Common myeloid progenitor, CD34-positive (primary cell): ENCODE measurements around the gene LARGE2.

ENCODE experiments used
- CTCF ChIA-PET: fragments of 350-600 bp; sonication (Branson Sonifier 250); formaldehyde crosslinking; loops from one replicate; lab custom pipeline; 2021; ENCODE audit warnings: antibody characterized with exemption; lab: Charles Lee
- POLR2A ChIA-PET: fragments of 350-600 bp; sonication (Branson Sonifier 250); formaldehyde crosslinking; loops from one replicate; lab custom pipeline; 2021; ENCODE audit warnings: antibody characterized with exemption; lab: Charles Lee
- DNase-seq, 3 donors: peaks; one replicate each; pipeline versions ENCODE4 v3.0.0 to v3.0.0-alpha.2; 2013
- H3K27ac ChIP-seq, 2 experiments: 1 replicate in 1 of 2; 2 replicates in 1 of 2; pipeline ENCODE4 v1.7.0; 2013; ENCODE audit warnings: inconsistent platforms in 2 of 2, low read length in 2 of 2, mild to moderate bottlenecking in 2 of 2, low read depth in 1 of 2, moderate library complexity in 1 of 2; ENCODE audit not compliant: severe bottlenecking in 2 of 2, insufficient read depth in 1 of 2, poor library complexity in 1 of 2
- H3K27me3 ChIP-seq, 5 experiments: replicated peaks in 2 of 5; 1 replicate in 3 of 5; 2 replicates in 2 of 5; pipeline versions ENCODE4 v1.6.1 to v1.7.0; 2013; ENCODE audit warnings: low read length in 4 of 5, mild to moderate bottlenecking in 2 of 5, moderate library complexity in 2 of 5, inconsistent platforms in 1 of 5; ENCODE audit not compliant: insufficient read depth in 5 of 5, control insufficient read depth in 4 of 5
- H3K36me3 ChIP-seq, 4 experiments: 1 replicate in 2 of 4; 2 replicates in 2 of 4; pipeline versions ENCODE4 v1.6.1 to v1.7.0; 2013; ENCODE audit warnings: low read length in 3 of 4, control low read depth in 1 of 4, mild to moderate bottlenecking in 1 of 4; ENCODE audit not compliant: control insufficient read depth in 4 of 4, insufficient read depth in 4 of 4
- H3K4me1 ChIP-seq, 4 experiments: 1 replicate in 3 of 4; 2 replicates in 1 of 4; pipeline versions ENCODE4 v1.6.1 to v1.7.1; 2013; ENCODE audit warnings: low read length in 3 of 4, mild to moderate bottlenecking in 3 of 4, control low read depth in 1 of 4, inconsistent platforms in 1 of 4, moderate library complexity in 1 of 4; ENCODE audit not compliant: control insufficient read depth in 4 of 4, insufficient read depth in 4 of 4; ENCODE audit errors: control extremely low read depth in 1 of 4
- H3K4me3 ChIP-seq, 7 experiments: 1 replicate in 4 of 7; 2 replicates in 3 of 7; pipeline versions ENCODE4 v1.5.1 to v1.7.0; 2013; ENCODE audit warnings: mild to moderate bottlenecking in 7 of 7, low read length in 6 of 7, moderate library complexity in 6 of 7, inconsistent platforms in 2 of 7, low read depth in 2 of 7, control low read depth in 1 of 7; ENCODE audit not compliant: insufficient read depth in 4 of 7, control insufficient read depth in 1 of 7; ENCODE audit errors: extremely low read depth in 1 of 7
- H3K9me3 ChIP-seq, 5 experiments: 1 replicate in 4 of 5; 2 replicates in 1 of 5; pipeline versions ENCODE4 v1.6.1 to v1.7.1; 2013; ENCODE audit warnings: low read length in 4 of 5, mild to moderate bottlenecking in 2 of 5, inconsistent platforms in 1 of 5, low read depth in 1 of 5, moderate library complexity in 1 of 5; ENCODE audit not compliant: control insufficient read depth in 4 of 5, insufficient read depth in 2 of 5; ENCODE audit errors: control extremely low read depth in 1 of 5
- WGBS: methylation state at CpG from one replicate; pipeline ENCODE4 v1.1.5; 2013; ENCODE audit not compliant: insufficient coverage; 5-methylcytosine and 5-hydroxymethylcytosine counted together

The LARGE2 gene

GRCh38 chr11:45915446-45915845 is 7.0 kb upstream of the LARGE2 start:
- WGBS, result 94% methylated on average over 9 of the region's 13 CpGs
- Histone ChIP-seq H3K4me1 (peaks cover 4 to 36% (median 31%) of the 10 kb centered on the region in 4 experiments), H3K27me3 (no peaks in the 10 kb centered on the region), H3K27ac (no peak overlapping the region), H3K9me3 (no peaks in the 10 kb centered on the region), H3K4me3 (no peak overlapping the region), H3K36me3 (peaks cover 0 to 50% (median 34%) of the 10 kb centered on the region in 4 experiments)
- ChIA-PET POLR2A (no interaction called here), CTCF (interaction anchor here (0.5 to 0.9 kb wide), 2 partner anchors 15 to 173 kb away, joined by 3 read pairs; no protein-coding TSS in a partner anchor)
- DNase-seq, result no peak

- Histone ChIP-seq H3K4me3 (peak overlapping the region; percentile 86 to 98 (median 93)), H3K36me3 (peaks cover 0 to 35% (median 24%) of the 10 kb centered on the region in 4 experiments), H3K27me3 (peaks cover 0 to 14% (median 3%) of the 10 kb centered on the region in 5 experiments), H3K9me3 (no peaks in the 10 kb centered on the region), H3K27ac (peak overlapping the region; percentile 83 to 95), H3K4me1 (peaks cover 4 to 44% (median 34%) of the 10 kb centered on the region in 4 experiments)
- no peak for DNase-seq
- 12% methylated on average over 6 of the region's 16 CpGs for WGBS
- CTCF ChIA-PET, result interaction anchor here (0.8 to 1.0 kb wide), 3 partner anchors 9 to 48 kb away, joined by 3 read pairs; no protein-coding TSS in a partner anchor
- POLR2A ChIA-PET, result interaction anchor here (2.3 kb wide), 1 partner anchor 19 kb away, joined by 6 read pairs; no protein-coding TSS in a partner anchor
Measured at GRCh38 chr11:45917286-45917622, 5.2 kb upstream of the LARGE2 start.

GRCh38 chr11:45917623-45918330 is 4.7 kb upstream of the LARGE2 start, which contains the start of gene PEX16:
Gene PEX16 (minus strand): TSS chr11:45917877. CDS start chr11:45917811, 66 bp downstream.
- Histone ChIP-seq H3K36me3 (peaks cover 0 to 35% (median 21%) of the 10 kb centered on the region in 4 experiments), H3K9me3 (no peaks in the 10 kb centered on the region), H3K4me1 (peaks cover 4 to 50% (median 39%) of the 10 kb centered on the region in 4 experiments), H3K27me3 (peaks cover 0 to 19% (median 3%) of the 10 kb centered on the region in 5 experiments), H3K27ac (peak within 1 kb of the TSS; percentile 83 to 95), H3K4me3 (peak within 1 kb of the TSS; percentile 86 to 98 (median 93))
- POLR2A ChIA-PET, result interaction anchor here (2.3 kb wide), 1 partner anchor 19 kb away, joined by 6 read pairs; no protein-coding TSS in a partner anchor
- CTCF ChIA-PET, result interaction anchor here (0.8 to 1.3 kb wide), 4 partner anchors 9 to 48 kb away, joined by 3 to 5 read pairs (median 3); no protein-coding TSS in a partner anchor
- DNase-seq, result peak; percentile 99 to 100 (median 99)
- WGBS, result under 1% methylated on average over 43 of the region's 45 CpGs

- 0% methylated on average over 25 of the region's 38 CpGs for WGBS
- Histone ChIP-seq H3K4me1 (peaks cover 4 to 56% (median 46%) of the 10 kb centered on the region in 4 experiments), H3K27ac (peak overlapping the region in 1 of 2 experiments; percentile 95), H3K36me3 (peaks cover 0 to 29% (median 15%) of the 10 kb centered on the region in 4 experiments), H3K9me3 (no peaks in the 10 kb centered on the region), H3K27me3 (peaks cover 0 to 26% (median 6%) of the 10 kb centered on the region in 5 experiments), H3K4me3 (peak overlapping the region; percentile 50 to 98 (median 93))
- CTCF ChIA-PET, result interaction anchor here (0.8 to 1.3 kb wide), 3 partner anchors 8 to 47 kb away, joined by 3 to 5 read pairs (median 3); no protein-coding TSS in a partner anchor
- peak; percentile 40 to 43 (median 41) for DNase-seq
- POLR2A ChIA-PET, result interaction anchor here (2.3 kb wide), 1 partner anchor 20 kb away, joined by 6 read pairs; no protein-coding TSS in a partner anchor
Measured at GRCh38 chr11:45918331-45918941, 4.0 kb upstream of the LARGE2 start.

GRCh38 chr11:45918962-45919675 is 3.3 kb upstream of the LARGE2 start:
- ChIA-PET POLR2A (interaction anchor here (2.3 kb wide), 1 partner anchor 20 kb away, joined by 6 read pairs; no protein-coding TSS in a partner anchor), CTCF (interaction anchor here (1.3 kb wide), 1 partner anchor 46 kb away, joined by 5 read pairs; no protein-coding TSS in a partner anchor)
- 44% methylated on average over 4 of the region's 7 CpGs for WGBS
- DNase-seq, result peak in 1 of 3 donors; percentile 40
- no peak overlapping the region for H3K27ac ChIP-seq
- H3K36me3 ChIP-seq, result peaks cover 0 to 23% (median 11%) of the 10 kb centered on the region in 4 experiments
- peaks cover 0 to 30% (median 6%) of the 10 kb centered on the region in 5 experiments for H3K27me3 ChIP-seq
- H3K4me3 ChIP-seq, result peak overlapping the region; percentile 50 to 98 (median 93)
- peaks cover 4 to 57% (median 47%) of the 10 kb centered on the region in 4 experiments for H3K4me1 ChIP-seq
- H3K9me3 ChIP-seq, result no peaks in the 10 kb centered on the region

GRCh38 chr11:45919806-45920530 is 2.5 kb upstream of the LARGE2 start:
- H3K36me3 ChIP-seq, result peaks cover 0 to 15% (median 5%) of the 10 kb centered on the region in 4 experiments
- peaks cover 4 to 57% (median 47%) of the 10 kb centered on the region in 4 experiments for H3K4me1 ChIP-seq
- CTCF ChIA-PET, result interaction anchor here (0.6 to 1.0 kb wide), 2 partner anchors 48 to 641 kb away, joined by 3 read pairs; no protein-coding TSS in a partner anchor
- POLR2A ChIA-PET, result no interaction called here
- H3K4me3 ChIP-seq, result no peak overlapping the region
- no peak overlapping the region for H3K27ac ChIP-seq
- DNase-seq, result peak in 2 of 3 donors; percentile 31 to 41
- no peaks in the 10 kb centered on the region for H3K9me3 ChIP-seq
- H3K27me3 ChIP-seq, result peaks cover 0 to 38% (median 9%) of the 10 kb centered on the region in 5 experiments
- WGBS, result 70% methylated on average over 12 of the region's 13 CpGs
